ENCODE data around the gene XPNPEP3.

The XPNPEP3 gene

DNA sequence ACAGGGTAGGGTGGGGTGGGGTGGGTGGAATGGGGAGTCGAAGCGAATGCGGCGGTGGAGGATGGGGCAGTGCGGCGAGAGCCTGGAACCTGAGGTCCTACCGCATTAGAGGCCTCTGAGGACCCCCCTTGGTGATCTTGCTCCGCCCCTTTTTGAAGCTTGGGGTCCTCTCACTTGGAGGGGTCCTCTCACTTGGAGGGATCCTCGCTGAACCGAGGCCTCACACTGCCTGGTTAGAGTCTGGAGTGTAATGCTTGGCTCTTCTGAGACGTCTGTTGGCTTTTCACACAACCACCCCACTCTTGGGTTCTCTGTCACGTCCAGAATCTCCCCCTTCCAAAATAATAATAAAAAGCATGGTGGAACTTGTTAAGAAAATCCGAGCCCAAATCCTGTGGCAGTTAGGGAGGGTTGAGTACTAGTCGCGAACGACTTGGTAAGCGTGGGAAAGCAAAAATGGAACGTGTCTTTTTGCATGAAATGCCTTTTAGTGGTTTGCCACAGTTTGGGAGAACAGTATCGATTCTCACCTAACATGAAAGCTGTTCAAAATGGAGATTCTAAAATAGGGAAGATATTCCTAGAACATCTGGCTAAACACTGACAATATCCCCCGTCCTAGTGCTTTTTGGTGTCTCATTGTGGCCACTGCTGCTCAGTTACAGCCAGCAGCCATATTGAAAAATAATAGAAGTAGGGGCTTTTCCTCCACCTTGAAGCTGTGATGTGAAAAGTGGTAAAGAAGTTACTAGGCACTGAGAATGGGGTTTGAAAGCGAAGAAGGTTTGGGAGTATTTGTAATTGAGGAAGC, 95.1 kb downstream of the XPNPEP3 start:
- no peak for DNase-seq

DNA sequence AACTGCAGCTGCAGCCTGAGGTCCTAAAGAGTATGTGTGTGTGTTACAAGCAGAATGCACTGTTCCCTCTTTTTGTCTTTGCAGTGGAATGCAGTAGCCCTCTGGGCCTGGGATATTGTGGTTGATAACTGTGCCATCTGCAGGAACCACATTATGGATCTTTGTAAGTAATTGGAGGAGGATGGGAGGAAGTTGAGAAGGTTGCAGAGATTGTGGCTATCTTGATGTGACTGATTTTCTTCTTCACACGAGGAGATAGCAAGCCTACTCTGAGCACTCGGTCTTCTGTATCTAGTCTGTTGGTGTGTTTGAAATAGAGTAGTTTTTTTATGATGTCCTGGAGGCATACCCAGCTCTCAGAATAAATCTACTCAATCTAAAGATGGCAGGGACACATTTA, 96.5 kb downstream of the XPNPEP3 start:
- no peak for DNase-seq

DNA sequence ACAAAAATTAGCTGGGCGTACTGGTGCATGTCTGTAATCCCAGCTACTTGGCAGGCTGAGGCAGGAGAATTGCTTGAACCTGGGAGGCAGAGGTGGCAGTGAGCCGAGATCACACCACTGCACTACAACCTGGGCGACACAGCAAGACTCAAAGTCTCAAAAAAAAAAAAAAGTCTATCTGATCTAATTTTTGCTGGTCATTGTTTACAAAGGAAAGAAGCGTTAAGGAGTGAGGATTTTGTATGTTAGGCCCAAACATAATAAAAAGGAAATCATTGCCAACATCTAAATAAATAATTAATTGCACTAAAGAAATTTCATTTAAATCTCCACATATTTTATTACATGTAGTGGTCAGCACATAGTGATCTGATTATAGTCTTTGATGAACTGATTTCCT, 97.2 kb downstream of the XPNPEP3 start:
- no peak for DNase-seq

DNA sequence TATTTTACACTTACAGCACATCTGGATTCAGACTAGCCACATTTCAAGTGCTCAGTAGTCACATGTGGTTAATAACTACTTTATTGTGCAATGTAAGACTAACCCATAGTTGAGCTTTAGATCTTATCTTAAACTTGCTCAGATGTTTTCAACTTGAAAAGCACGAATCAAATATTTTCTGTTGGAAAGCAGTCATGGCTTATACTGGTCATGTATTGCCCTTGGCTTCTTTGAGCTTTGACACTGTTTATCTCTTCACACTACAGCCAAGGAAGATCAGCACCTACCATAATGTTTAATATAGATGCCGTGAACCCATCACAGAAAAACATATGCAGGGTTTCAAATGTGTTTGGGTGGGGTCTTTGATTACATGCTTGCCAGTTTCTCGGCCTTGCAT, 98.6 kb downstream of the XPNPEP3 start:
- no peak for DNase-seq

DNA sequence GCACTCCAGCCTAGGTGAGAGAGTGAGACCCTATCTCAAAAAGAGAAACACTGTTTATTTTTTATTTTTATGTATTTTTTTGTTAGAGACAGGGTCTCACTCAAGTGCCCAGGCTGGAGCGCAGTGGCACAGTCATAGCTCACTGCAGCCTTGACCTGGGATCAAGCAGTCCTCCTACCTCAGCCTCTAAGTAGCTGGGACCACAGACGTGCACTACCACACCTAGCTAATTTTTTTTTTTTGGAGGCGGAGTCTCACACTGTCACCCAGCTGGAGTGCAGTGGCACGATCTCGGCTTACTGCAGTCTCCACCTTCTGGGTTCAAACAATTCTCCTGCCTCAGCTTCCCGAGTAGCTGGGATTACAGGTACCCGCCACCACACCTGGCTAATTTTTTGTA, 100.7 kb downstream of the XPNPEP3 start:
- DNase-seq: no peak

DNA sequence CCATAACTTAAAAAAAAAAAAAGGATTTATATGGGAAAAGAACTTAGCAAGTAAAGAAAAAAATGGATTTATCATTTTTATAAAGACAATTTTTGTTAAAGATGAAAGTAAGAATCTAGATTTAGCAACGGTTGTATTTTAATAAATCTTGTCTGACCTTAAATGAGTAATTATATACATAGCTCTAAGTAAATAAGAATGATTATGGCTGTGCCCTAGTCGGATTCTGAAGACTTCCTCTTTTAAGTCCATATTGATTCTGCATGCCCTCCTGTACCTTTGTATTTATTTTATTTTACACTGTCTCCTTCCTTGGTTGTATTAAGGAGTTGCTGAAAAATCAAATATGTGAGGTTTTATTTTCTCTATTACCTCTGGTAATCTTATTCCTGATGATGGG, 101.4 kb downstream of the XPNPEP3 start:
- no peak for DNase-seq

DNA sequence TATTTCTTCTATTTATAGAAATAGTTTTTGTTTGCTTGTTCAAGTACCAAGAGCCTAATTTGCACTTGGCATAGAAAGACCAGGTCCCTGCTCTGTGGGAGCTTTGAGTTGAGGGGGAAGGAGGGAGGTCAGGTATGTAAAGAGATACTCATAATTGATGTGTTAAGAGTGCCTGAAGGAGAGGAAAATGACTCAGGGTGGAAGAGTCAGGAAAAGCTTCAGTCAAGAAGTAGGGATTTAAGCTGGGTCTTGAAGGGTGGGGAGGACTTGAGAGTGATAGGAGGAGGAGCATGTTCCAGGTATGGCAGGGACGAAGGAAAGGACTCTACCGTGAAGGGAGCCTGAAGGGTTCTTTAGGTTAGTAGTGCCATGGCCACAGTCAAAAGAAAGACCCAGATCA, 103.2 kb downstream of the XPNPEP3 start:
- DNase-seq: no peak

DNA sequence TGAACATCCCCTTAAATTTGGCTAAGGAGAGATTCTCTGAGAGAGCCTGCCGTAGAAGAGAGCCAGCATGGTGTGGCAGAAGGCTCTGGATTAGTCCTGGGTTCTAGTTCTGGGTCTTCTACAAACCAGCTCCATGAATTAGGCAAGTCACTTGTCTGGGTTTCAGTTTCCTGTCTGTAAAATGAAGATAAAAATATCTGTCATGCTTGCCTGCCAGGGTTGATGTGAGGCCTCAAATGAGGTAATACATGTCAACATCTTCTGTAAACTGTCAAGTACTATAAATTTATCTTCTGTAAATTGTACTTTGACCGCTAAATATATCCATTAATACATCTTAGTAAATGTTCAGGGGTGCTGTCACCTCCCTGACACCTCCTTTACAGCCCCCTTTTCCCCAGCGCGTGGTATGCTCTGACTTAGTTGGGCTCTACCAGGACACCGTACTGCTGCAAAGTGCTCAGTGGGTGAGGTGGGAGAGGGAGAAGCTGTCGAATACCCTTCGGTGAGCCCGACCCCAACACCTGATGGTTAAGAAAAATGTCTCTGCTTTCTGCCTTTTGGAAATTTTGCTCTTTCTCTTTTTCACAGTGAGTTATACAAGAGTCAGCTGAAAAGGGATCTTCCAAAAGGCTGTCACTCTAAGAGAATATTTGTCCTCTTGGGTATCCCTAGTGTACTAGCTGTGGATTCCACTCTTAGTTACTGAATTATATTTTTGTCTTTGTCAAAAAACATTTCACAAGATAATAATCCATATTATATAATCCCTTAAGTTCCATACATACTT, 109.2 kb downstream of the XPNPEP3 start:
- DNase-seq: no peak

DNA sequence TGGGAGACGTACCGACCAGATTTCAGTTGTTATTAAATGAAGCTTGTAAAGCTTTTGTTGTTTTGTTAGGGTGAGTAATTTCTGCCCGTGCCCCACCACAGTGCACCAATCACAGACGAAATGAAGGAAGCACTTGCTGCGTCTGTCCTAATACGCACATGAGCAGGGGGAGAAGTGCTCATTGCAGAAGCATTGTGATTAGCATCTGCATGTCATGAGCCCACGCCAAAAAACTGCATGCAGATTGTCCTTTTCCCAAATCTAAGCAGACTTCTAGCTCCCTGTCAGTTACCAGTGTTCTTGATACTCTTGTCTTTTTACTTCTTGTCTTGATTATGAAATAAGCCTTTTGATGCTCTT, 109.8 kb downstream of the XPNPEP3 start:
- DNase-seq: no peak

DNA sequence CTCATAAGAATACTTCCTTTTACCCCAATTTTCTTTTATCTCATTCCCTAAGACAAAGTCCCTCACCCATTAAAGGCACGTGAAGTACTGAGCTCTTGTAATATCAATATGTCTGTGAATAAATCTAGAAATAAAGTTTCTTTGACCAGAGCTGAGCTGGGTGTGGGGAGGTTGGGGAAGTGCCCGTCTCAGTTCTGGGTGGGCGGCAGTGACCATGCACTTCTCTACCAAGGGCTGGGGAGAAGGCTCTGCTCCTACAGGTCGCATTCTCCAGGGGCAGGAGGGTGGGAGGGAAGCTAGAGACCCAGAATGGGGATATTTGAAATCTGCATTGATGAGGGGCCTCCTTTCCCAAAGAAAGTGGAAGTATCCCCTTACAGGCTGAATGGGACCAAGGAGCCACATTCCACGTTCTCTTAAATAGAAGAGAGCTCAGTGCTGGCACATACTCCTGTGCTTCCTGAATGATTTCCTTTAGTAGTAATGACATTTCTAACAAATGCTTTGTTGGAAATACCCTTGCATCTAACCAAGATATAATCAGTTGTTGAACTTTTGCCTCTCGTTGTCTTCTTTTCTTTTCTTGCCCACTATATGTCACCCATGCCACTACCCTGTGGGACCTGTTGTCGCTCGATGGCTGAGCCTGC, 110.3 kb downstream of the XPNPEP3 start:
- DNase-seq: no peak

DNA sequence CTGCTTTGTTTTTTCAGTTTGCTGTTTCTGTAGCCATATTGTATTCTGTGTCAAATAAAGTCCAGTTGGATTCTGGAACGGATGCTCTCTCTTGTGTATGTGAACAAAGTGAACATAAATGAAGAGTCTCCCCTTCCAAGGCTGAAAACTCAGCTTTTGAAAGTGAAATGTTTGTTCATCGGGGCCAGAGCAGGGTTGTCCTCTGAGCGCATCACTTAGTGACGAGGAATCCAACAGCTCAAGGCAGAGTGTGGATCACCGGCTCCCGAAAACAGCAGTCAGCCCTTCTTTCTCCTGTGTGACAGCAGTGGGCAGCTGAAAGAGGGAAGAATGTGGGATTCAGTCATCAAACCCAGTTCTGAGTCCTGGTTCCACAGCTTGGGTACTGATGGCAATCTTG, 115.6 kb downstream of the XPNPEP3 start:
- no peak for DNase-seq

DNA sequence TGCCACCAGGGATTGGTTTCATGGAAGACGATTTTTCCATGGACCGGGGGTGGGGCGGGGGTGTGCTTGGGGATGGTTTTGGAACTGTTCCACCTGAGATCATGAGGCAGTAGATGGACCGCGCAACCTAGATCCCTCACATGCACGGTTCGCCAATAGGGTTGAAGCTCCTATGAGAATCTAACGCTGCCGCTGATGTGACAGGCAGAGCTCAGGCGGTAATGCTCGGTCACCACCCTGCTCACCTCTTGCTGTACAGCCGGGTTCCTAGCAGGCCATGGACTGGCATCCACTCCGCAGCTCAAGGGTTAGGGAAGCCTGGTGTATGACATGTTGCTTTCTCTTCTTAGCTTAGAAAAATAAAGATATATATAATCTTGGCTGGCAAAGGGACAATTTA, 116.2 kb downstream of the XPNPEP3 start:
- DNase-seq: no peak

DNA sequence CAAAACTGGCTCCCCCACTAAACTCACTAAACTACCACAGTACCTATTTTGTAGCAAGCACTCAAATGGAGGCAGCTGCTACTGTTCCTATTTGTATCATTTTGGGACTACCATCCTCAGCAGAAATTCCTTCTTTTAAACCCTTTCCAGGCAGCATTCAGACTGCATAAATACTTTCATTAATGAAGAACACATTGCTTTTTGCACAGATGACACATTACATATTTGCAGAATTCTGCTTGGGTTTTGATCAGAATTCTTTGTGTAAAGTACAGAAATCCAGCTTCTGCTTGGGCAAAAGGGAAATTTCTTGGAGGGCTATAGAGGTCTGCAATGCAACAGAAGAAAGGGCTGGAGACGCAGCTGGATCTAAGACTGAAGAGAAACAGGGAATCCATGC, 118.4 kb downstream of the XPNPEP3 start:
- DNase-seq: no peak

DNA sequence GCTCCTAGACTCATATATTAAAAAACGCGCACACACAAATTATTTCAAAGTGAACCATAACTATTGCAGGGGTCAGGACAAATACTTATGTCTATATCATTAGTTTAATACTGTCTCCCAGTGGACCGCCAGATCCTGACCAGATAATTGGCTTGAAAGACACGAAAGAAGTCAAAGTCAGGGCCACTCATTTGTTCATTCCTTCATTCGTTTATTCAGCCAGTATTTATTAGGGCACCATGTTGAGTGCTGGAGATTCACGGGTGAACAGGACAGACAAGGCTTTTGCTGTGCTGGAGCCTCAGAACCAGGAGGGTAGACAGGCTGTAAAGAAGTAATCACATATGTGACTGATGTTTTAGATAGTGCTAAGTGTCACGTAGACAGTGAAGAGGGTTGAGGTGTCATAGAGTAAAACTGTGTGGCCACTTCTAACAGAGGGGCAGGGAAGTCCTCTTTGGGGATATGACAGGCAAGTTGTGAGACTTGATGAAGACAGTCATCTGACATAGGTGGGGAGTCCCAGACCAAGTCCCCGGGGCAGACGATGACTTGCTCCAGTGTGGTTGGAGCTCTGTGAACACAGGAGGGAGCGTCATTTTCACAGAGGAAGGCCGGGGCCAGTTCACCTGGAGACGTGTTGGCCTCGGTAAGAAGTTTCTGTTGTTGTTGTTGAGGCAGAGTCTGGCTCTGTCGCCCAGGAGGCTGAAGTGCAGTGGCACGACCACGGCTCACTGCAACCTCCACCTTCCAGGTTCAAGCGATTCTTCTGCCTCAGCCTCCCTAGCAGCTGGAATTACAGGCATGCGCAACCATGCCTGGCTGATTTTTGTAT, 120.1 kb downstream of the XPNPEP3 start:
- no peak for DNase-seq

DNA sequence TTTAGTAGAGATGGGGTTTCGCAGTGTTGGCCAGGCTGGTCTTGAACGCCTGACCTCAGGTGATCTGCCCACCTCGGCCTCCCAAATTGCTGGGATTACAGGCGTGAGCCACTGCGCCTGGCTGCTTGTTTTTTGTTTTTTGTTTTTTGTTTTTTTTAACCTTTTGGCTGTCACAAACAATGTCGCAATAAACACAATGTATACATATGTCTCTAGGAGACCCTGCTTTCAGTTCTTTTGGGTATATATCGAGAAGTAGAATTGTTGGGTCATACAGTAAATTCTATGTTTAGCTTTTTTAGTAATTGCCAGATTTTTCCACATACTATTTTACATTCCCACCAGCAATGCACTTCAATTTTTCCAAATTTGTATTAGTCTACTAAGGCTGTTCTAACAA, 122.2 kb downstream of the XPNPEP3 start:
- no peak for DNase-seq

DNA sequence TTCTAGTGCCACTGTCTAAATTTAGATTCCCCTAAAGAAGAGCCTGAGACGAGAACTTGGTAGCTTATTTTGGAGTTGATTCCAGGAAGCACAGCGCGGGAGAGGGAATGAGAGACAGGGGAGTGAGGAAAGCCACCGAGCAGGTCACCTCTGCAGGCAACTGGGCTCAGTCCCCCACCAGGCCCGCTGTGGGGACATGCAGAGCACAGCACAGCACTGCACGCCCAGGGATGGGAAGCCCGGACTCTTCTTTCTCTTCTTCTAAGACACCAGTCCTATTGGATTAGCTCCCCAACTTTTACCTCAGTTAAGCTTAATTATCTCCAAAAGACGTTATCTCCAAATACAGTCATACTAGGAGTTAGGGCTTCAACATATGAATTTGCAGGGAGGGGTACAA, 122.9 kb downstream of the XPNPEP3 start:
- DNase-seq: no peak
